Mesenteric fat pad (tissue), 1 donor: Measurements from ENCODE around the gene LGALS9. TPM values are rescaled to one million over a fixed set of nuclear protein-coding genes. Genes with fewer than 3 reads are reported as not detected.
"Not testable (repeated sequence)": the region's sequence is repeated elsewhere in the genome, so short reads cannot be mapped to it uniquely, and the experiment has no call there.

Experiments used
- DNase-seq: peaks from one replicate; pipeline ENCODE4 v3.0.0-alpha.2; 2020; ENCODE audit warnings: low spot score
- total RNA-seq: library from RNA; stranded (reverse); fragmentation: NEBNext Ultra II Directional; extraction: Animal tissue kit (Norgen Biotek cat#: 25700); gene quantifications from one replicate; pipeline ENCODE4 v1.2.1, GENCODE V29; 2021
- donor health status: DM: yes; HTN: yes; CAD: no.

Gene LGALS9
- total RNA-seq, 1 donor from 2014 or later: 116 TPM

DNA sequence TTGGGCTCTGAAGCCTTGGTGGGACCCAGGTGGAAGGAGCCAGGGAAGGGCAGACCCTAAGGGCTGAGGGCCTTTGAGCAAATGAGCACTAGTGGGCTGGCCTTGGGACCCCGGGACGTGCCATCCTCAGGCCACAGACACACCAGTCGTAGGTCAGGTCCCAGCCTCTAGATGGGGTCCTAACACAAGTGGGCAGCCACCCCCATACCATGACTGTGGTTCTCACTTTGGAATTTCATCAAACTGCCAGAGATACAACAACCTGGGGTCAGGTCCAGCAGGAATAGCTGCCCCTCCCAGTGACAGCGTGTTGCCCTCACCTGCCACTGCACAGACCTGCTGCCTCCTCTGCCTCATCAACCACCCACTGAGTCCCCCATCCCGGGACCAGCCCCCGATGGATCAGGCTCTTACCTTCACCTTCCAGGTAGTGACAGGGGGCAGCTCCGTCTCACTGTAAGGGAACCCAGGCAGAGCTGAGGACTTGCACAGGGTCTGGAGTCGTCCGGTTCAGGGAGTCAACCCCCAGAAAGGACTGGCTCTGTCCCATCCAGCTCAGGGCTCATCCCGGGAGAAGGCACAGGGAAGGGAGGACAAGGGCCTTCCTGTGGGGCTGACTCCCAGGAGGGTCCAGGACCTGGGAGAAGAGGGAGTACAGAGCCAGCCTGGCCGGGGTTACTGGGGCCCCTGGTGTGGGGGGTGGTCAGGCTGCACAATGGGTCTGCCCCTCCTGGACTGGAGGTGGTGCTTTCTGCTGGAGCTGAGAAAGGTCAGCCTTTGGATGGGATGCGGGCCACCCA is 40.0 kb downstream of the LGALS9 start:
- DNase-seq: peak; percentile 77

DNA sequence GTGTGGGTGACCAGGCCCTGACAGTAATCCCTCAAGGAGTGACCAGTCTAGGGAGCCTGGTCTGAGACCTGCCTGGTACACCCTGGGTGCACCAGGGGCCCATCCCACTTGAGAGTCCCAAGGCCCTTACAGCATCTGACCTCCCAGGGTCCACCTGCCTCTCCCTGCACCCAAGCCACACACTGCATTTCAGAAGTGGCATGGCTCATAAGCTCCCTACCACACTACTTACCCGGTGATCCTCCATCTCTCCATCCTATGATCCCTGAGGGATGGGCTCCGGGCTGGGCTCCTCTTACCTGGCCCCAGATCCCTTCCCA is 40.6 kb downstream of the LGALS9 start:
- no peak for DNase-seq

GRCh38 chr17:27671977-27672480 is 41.0 kb downstream of the LGALS9 start:
- not testable (repeated sequence) for DNase-seq

- no peak for DNase-seq
These were observed 43.3 kb downstream of the LGALS9 start for GRCh38 chr17:27674335-27674734.

DNA sequence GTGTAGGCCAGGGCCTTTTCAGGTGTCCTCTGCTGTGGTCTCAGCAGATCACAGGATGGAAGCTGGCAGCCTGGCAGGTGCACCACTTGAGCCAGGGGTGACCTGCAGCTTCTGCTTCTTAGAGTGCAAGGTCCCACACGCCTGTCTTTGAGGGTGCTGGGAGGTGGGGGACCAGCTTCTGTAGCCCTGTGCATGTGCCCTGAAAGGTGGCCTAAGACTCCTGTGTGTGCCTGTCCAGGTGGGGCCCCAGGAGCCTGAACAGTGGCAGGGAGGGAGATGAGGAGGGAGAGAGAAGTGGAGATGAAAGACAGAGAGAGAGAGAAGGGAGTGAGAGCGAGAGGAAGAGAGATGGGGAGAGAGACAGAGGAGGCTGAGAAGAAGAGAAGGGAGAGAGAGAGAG is 46.2 kb downstream of the LGALS9 start:
- DNase-seq: peak; percentile 79

- DNase-seq: not testable (repeated sequence)
These were observed 55.3 kb downstream of the LGALS9 start for GRCh38 chr17:27686322-27686721.

- no peak for DNase-seq
These were observed 59.9 kb downstream of the LGALS9 start for GRCh38 chr17:27690882-27691281.

GRCh38 chr17:27695254-27695814 is 64.3 kb downstream of the LGALS9 start:
- DNase-seq: not testable (repeated sequence)

Other genes starting within 250 kb of the LGALS9 start
- 38.9 TPM for gene KSR1, start 174.7 kb upstream of the LGALS9 start, total RNA-seq
- 0.13 TPM for gene NOS2, start 169.3 kb downstream of the LGALS9 start, total RNA-seq